ENCODE measurements around the gene BORCS6.

Gene BORCS6

GRCh38 chr17:8189711-8190477 is at the start of gene BORCS6:
Gene BORCS6 (minus strand): TSS chr17:8190180. CDS start chr17:8190140, 40 bp downstream.
- peak; percentile 92 for DNase-seq (ENCODE audit: low spot score)
- TF ChIP-seq, protein P1, sequence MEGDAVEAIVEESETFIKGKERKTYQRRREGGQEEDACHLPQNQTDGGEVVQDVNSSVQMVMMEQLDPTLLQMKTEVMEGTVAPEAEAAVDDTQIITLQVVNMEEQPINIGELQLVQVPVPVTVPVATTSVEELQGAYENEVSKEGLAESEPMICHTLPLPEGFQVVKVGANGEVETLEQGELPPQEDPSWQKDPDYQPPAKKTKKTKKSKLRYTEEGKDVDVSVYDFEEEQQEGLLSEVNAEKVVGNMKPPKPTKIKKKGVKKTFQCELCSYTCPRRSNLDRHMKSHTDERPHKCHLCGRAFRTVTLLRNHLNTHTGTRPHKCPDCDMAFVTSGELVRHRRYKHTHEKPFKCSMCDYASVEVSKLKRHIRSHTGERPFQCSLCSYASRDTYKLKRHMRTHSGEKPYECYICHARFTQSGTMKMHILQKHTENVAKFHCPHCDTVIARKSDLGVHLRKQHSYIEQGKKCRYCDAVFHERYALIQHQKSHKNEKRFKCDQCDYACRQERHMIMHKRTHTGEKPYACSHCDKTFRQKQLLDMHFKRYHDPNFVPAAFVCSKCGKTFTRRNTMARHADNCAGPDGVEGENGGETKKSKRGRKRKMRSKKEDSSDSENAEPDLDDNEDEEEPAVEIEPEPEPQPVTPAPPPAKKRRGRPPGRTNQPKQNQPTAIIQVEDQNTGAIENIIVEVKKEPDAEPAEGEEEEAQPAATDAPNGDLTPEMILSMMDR (IDR thresholded peaks at IDR 0.05; ENCODE audit: extremely low read depth, missing control alignments): no peak

GRCh38 chr17:8237886-8238285 is 47.9 kb upstream of the BORCS6 start:
- DNase-seq (ENCODE audit: low spot score): no peak
- TF ChIP-seq, protein P1 (IDR thresholded peaks at IDR 0.05; ENCODE audit: extremely low read depth, missing control alignments): no peak

DNA sequence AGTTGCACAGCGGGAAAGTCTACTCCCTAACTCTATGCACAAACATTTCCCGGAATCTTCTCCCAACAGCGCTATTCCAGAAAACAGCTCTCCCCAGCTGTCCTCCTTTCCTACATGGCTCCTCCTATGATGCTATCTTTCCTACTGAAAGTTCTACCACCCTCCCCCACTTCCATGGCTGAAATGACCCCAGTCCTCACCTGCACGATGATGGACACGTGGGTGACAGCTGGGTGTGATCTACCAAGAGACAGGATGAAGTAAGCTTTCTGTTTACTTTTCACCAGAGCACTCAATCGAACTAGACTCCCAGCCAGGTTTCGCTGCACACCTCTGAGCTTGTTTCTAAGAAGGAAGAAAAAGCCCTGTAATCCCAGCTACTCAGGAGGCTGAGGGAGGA is 47.2 kb upstream of the BORCS6 start:
- TF ChIP-seq, protein P1 (IDR thresholded peaks at IDR 0.05; ENCODE audit: extremely low read depth, missing control alignments): no peak

GRCh38 chr17:8235676-8236075 is 45.7 kb upstream of the BORCS6 start:
- TF ChIP-seq, protein P1 (IDR thresholded peaks at IDR 0.05; ENCODE audit: extremely low read depth, missing control alignments): no peak
- DNase-seq (ENCODE audit: low spot score): no peak

More for the DNA sequence above, 47.2 kb upstream of the BORCS6 start:
- no peak for DNase-seq (ENCODE audit: low spot score)

GRCh38 chr17:8234361-8235270 is 44.6 kb upstream of the BORCS6 start:
- no peak for DNase-seq (ENCODE audit: low spot score)
- TF ChIP-seq, protein P1 (IDR thresholded peaks at IDR 0.05; ENCODE audit: extremely low read depth, missing control alignments): no peak

DNA sequence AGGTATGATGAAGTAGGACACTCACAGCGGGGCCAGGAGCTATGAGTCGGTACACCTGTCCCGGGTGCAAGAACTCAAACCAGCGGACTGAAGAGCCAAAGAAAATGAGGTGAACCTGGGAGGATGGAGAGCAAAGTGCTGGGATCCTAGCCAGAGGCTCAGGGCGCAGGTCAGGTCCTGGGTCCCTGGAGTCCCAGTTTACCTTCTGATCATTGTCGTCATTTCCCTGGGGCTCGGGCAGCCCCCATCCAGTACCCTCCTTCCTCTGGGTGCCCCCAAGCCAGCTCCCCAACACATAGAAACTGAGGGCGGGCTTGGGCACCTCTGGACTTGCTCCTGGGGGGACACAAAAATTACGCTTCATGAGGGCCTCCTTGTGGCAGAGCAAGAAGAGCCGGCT is 41.7 kb upstream of the BORCS6 start:
- TF ChIP-seq, protein P1 (IDR thresholded peaks at IDR 0.05; ENCODE audit: extremely low read depth, missing control alignments): no peak
- DNase-seq (ENCODE audit: low spot score): no peak

DNA sequence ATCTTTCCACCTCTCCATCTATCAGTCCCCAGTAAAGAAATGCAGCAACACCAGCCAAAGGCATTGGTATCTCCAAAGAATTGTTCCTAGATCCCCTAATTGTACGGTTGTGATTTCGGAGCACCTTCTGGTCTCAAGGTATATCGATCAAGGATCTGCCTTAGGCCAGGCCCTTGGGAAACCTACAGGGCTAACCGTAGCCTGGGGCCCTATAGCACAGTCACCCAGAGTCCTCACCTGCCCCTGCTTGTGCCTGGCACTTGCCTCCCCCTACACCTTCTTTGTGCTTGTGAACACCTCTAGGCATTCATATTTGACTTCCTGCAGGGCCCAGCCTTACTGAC is 37.2 kb upstream of the BORCS6 start:
- TF ChIP-seq, protein P1 (IDR thresholded peaks at IDR 0.05; ENCODE audit: extremely low read depth, missing control alignments): no peak
- DNase-seq (ENCODE audit: low spot score): no peak
